Measurements from ENCODE around the gene CDH13. TPM values are rescaled to one million over a fixed set of nuclear protein-coding genes. Genes with fewer than 3 reads are reported as not detected.

CDH13 gene
- total RNA-seq, 2 donors from 2014 or later, result 2.9 TPM; not detected in 1

DNA sequence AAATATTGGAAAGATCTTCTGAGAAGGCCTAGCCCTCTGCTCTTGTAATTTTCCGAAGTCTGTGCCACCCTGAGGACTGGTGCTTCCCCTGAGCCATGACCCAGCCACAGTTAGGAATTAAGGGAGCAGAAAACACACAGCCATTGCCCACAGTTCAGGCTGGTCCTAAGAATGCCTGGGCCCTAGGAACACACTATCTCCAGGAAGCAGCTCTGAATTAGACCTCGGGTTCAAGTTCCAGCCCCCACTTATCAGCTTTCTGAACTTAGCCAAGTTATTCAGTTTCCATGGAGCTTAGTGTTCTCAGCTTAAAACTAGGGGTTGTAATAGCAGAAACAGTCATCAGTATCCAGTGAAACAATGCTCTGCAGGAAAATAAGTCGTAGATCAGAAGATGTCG is 56.0 kb downstream of the CDH13 start:
- WGBS, 2 donors, result 50 to 65% methylated on average over 4 of the region's 4 CpGs
- no peak overlapping the region for H3K27ac ChIP-seq
- no peaks in the 10 kb centered on the region for H3K4me1 ChIP-seq
- no peaks in the 10 kb centered on the region for H3K36me3 ChIP-seq (replicated peaks in 1 of 2; ENCODE audit: insufficient read depth in 1 of 2, low read depth in 2 of 2)
- H3K9me3 ChIP-seq, result no peaks in the 10 kb centered on the region
- ATAC-seq (no peak), DNase-seq (no peak)
- H3K4me3 ChIP-seq, result no peak overlapping the region
- TF ChIP-seq, protein P1, sequence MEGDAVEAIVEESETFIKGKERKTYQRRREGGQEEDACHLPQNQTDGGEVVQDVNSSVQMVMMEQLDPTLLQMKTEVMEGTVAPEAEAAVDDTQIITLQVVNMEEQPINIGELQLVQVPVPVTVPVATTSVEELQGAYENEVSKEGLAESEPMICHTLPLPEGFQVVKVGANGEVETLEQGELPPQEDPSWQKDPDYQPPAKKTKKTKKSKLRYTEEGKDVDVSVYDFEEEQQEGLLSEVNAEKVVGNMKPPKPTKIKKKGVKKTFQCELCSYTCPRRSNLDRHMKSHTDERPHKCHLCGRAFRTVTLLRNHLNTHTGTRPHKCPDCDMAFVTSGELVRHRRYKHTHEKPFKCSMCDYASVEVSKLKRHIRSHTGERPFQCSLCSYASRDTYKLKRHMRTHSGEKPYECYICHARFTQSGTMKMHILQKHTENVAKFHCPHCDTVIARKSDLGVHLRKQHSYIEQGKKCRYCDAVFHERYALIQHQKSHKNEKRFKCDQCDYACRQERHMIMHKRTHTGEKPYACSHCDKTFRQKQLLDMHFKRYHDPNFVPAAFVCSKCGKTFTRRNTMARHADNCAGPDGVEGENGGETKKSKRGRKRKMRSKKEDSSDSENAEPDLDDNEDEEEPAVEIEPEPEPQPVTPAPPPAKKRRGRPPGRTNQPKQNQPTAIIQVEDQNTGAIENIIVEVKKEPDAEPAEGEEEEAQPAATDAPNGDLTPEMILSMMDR (IDR thresholded peaks at IDR 0.05), result no peak
- no peak for TF ChIP-seq POLR2A (IDR thresholded peaks at IDR 0.05)
- intact Hi-C loops (cut with DNase I), result no loop called here
- no peaks in the 10 kb centered on the region for H3K27me3 ChIP-seq

DNA sequence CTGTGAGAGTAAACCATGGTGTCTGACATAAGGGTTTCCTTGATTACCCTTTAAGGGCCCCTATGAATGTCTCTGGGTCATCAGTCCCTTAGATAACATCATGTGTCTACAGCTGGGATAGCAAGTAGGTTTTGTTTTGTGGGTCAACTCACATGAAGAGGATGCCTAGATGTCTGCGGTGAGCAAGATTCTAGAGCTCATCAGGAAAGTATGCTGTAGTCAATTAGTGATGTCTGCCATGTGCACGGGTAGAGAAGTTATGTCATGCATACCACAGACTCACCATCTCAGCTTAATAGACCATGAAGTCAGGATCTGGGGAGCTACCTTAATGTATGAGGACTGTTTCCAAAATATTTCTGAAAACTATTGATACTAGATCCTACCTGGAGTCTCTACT is 57.5 kb downstream of the CDH13 start:
- ATAC-seq (no peak), DNase-seq (no peak)
- H3K27ac ChIP-seq, result no peak overlapping the region
- no peaks in the 10 kb centered on the region for H3K36me3 ChIP-seq (replicated peaks in 1 of 2; ENCODE audit: insufficient read depth in 1 of 2, low read depth in 2 of 2)
- H3K27me3 ChIP-seq, result no peaks in the 10 kb centered on the region
- WGBS, 2 donors, result 67 to 94% methylated on average over 2 of the region's 2 CpGs
- H3K9me3 ChIP-seq, result no peaks in the 10 kb centered on the region
- intact Hi-C loops (cut with DNase I), result no loop called here
- H3K4me3 ChIP-seq, result no peak overlapping the region
- H3K4me1 ChIP-seq, result no peaks in the 10 kb centered on the region
- TF ChIP-seq, protein P1 (IDR thresholded peaks at IDR 0.05), result no peak

DNA sequence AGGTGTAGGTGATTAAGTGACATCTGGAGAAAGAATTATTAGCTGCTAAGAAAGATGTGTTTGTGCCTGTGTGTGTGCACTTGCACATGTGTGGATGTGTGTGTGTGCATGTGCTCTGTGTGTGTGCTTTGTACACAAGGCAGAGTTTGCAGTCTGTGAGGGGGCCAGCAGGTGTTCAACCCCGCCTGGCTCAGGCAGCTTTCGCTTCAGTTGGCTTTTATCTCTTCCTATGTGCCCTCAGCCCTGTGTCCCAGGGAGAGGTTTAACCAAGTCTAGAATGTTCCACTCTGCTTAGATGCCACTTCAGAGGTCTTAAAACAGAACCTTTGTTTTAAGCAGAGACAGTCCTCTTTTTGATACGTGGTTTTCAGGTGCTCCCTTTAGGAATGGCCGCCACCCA is 58.8 kb downstream of the CDH13 start:
- H3K4me1 ChIP-seq, result no peaks in the 10 kb centered on the region
- H3K36me3 ChIP-seq (replicated peaks in 1 of 2; ENCODE audit: insufficient read depth in 1 of 2, low read depth in 2 of 2), result no peaks in the 10 kb centered on the region
- no peaks in the 10 kb centered on the region for H3K27me3 ChIP-seq
- TF ChIP-seq POLR2A (IDR thresholded peaks at IDR 0.05), result no peak
- TF ChIP-seq, protein P1 (IDR thresholded peaks at IDR 0.05), result no peak
- intact Hi-C loops (cut with DNase I), result no loop called here
- no peaks in the 10 kb centered on the region for H3K9me3 ChIP-seq
- no peak for DNase-seq
- 65 to 70% methylated on average over 4 of the region's 4 CpGs for WGBS, 2 donors
- H3K27ac ChIP-seq, result no peak overlapping the region
- no peak for ATAC-seq
- H3K4me3 ChIP-seq, result no peak overlapping the region

GRCh38 chr16:82694239-82694874 is 67.6 kb downstream of the CDH13 start:
- H3K9me3 ChIP-seq, result no peaks in the 10 kb centered on the region
- DNase-seq, result no peak
- no peak overlapping the region for H3K27ac ChIP-seq
- intact Hi-C loops (cut with DNase I), result no loop called here
- no peak for ATAC-seq
- H3K4me3 ChIP-seq, result no peak overlapping the region
- H3K4me1 ChIP-seq, result no peaks in the 10 kb centered on the region
- H3K27me3 ChIP-seq, result no peaks in the 10 kb centered on the region
- H3K36me3 ChIP-seq (replicated peaks in 1 of 2; ENCODE audit: insufficient read depth in 1 of 2, low read depth in 2 of 2), result no peaks in the 10 kb centered on the region
- TF ChIP-seq, protein P1 (IDR thresholded peaks at IDR 0.05), result no peak
- TF ChIP-seq POLR2A (IDR thresholded peaks at IDR 0.05), result no peak

DNA sequence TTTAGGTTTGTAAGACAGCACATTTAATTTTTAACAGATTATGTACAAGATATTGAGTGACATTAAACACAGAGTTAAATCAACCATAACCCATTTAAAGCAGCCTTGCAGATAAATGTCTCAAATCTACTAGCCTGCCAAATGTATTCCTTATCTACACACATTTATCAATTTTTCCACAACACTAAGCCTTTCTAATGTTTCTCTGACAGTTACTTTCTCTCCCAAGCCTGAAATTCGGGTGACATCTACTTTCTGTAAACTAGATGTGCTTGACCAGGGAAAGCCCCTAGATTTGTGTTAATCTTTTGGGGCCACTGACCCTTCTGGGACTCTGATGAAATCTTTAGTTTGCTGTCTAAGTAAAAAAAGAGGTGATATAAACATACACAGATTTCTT is 69.0 kb downstream of the CDH13 start:
- no peaks in the 10 kb centered on the region for H3K4me1 ChIP-seq
- TF ChIP-seq, protein P1 (IDR thresholded peaks at IDR 0.05), result no peak
- no peak for TF ChIP-seq POLR2A (IDR thresholded peaks at IDR 0.05)
- WGBS, 2 donors, result 7% methylated on average over 1 of the region's 1 CpG
- H3K4me3 ChIP-seq, result no peak overlapping the region
- ATAC-seq (no peak), DNase-seq (no peak)
- intact Hi-C loops (cut with DNase I), result no loop called here
- no peaks in the 10 kb centered on the region for H3K36me3 ChIP-seq (replicated peaks in 1 of 2; ENCODE audit: insufficient read depth in 1 of 2, low read depth in 2 of 2)
- H3K9me3 ChIP-seq, result no peaks in the 10 kb centered on the region
- no peaks in the 10 kb centered on the region for H3K27me3 ChIP-seq
- H3K27ac ChIP-seq, result no peak overlapping the region

Data from body of pancreas (tissue), 4 donors.